ENCODE results near the gene MKRN1.

DNA sequence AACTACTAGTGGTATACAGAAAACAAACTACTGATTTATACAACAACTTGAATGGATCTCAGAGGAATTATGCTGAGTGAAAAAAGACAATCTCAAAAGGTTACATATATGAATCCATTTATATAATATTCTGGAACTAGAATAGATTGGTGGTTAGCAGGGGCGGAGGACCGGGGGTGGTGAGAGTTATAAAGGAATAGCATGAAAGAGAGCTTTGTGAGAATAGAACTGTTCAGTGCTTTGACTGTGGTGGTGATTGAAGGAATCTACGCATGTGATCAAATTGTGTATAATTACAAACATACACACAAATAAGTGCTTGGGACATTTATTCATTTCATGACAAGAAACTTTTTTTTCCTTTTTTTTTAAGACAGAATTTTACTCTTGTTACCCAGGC, 55.8 kb downstream of the MKRN1 start:
- TF ChIP-seq, protein P1, sequence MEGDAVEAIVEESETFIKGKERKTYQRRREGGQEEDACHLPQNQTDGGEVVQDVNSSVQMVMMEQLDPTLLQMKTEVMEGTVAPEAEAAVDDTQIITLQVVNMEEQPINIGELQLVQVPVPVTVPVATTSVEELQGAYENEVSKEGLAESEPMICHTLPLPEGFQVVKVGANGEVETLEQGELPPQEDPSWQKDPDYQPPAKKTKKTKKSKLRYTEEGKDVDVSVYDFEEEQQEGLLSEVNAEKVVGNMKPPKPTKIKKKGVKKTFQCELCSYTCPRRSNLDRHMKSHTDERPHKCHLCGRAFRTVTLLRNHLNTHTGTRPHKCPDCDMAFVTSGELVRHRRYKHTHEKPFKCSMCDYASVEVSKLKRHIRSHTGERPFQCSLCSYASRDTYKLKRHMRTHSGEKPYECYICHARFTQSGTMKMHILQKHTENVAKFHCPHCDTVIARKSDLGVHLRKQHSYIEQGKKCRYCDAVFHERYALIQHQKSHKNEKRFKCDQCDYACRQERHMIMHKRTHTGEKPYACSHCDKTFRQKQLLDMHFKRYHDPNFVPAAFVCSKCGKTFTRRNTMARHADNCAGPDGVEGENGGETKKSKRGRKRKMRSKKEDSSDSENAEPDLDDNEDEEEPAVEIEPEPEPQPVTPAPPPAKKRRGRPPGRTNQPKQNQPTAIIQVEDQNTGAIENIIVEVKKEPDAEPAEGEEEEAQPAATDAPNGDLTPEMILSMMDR (IDR thresholded peaks at IDR 0.05; ENCODE audit: low read length) = no peak
- no peak for TF ChIP-seq EZH2 (IDR thresholded peaks at IDR 0.05; ENCODE audit: borderline replicate concordance, low read length)

Data from OCI-LY1 (cell line).